HG02759 (cell line): Measurements from ENCODE around the gene DNER.
A peak's percentile ranks its signal among the peaks of the same experiment; 100 is the strongest.
"Not testable (repeated sequence)": the region's sequence is repeated elsewhere in the genome, so short reads cannot be mapped to it uniquely, and the experiment has no call there.

ENCODE experiments used
- ATAC-seq: cut with Tn5 transposase; IDR thresholded peaks from one replicate; pipeline ENCODE4 v1.9.1; 2021; ENCODE audit warnings: mild to moderate bottlenecking, moderate library complexity; ENCODE audit not compliant: unreplicated experiment

DNER gene

DNA sequence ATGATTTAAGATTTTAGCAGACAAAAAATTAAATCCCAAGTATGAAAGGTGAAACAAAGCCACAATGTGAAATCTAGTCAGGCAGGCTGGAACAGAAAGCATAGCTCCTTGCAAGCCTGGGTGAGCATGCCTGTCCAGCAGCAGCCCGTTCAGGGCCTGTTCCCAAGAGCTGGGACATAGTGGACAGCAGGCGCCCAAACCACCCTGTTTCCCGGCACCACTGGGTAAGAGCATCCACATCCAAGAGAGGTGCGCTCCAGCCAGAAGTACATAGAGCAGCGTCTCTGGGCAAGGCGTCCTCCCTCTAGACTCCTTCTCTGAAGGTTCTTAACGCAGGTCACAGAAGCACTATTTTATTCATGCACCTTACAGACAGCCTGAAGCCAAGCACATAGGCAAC, 80.8 kb downstream of the DNER start:
- ATAC-seq = no peak

DNA sequence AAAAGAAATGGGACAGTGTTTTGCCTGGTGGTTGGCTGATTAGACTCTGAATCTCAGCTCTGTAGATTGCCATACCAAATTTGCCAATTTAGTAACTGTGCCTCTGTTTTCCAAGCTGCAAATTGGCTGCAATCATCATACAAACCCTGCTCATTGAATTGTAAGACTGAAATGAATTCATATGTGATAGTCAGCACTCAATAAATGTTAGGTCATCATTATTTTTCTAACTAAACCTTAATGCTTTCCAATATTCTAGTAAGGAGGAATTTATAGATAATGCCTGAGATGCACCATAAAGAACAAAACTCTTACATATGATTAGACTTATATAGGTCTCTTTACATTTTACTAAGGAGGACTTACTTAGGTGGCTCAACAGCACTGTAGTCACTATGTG, 85.3 kb downstream of the DNER start:
- no peak for ATAC-seq

DNA sequence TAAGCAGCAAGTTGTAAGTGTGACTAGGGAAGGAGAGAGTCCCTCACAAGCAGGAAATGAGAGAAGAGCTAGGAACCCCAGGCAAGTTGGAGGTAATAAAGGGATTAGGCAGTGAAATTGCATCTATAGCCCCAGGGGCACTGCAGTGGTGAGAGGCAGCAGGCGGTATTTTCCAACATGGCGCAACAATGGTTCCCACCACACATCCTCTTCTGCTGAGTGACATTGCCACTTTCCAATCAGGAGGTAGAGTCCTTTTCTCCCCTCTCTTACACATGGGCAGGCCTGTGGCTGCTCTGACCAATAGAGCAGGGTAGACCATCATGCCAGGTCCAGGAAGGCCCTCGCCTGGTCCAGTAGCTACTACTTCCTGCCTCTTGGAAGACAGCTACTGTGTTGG, 86.6 kb downstream of the DNER start:
- ATAC-seq = no peak

DNA sequence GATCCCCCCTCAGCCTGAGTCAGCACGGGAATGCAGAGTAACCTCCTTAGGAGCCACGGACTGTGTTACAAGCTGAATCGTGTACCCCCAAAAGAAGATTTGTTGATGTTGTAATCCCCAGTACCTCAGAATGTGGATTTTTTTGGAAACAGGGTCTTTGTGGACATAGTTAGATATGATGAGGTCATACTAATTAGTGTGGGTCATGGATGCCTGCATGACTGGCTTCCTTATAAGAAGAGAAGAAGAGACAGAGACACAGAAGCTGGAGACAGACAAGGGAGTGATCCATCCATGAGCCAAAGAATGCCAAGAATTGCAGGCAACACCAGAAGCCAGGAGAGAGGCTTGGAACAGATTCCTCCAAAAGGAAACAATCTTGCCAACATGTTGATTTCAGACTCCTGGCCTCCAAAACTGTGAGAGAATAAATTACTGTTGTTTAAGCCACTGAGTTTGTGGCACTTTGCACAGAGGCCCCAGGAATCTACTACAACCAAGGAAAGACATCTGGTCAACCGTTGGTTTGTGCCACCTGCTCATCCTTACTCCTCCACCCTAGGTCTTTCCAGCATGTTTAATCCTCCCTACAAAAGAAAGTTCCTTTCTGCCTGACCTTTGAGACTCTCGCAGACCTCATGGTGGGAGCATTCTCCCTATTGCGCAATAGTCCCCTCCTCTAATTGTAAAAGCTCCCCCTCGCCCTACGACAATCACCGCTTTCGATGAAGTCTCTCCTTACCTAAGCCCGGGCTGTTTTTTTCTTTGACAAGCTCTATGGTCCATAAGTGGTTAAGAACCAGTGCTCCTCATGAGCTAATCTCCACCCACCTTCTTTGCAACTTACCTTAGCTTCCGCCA, 91.6 kb downstream of the DNER start:
- no peak for ATAC-seq

DNA sequence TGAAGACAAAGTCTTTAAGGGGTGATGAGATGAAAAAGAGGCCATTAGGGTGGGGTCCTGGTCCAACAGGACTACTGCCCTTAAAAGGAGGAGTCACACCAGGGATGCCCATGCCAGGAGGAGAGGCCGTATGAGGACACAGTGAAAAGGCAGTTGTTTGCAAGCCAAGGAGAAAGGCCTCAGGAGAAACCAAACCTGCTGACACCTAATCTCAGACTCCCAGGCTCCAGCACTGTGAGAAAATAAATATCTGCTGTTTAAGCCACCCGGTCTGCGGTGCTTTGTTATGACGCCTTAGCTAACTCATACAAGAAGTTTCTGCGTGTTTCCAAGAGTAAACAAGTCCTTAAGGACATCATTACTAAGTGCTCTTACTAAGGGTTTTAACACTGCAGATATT, 93.6 kb downstream of the DNER start:
- no peak for ATAC-seq

DNA sequence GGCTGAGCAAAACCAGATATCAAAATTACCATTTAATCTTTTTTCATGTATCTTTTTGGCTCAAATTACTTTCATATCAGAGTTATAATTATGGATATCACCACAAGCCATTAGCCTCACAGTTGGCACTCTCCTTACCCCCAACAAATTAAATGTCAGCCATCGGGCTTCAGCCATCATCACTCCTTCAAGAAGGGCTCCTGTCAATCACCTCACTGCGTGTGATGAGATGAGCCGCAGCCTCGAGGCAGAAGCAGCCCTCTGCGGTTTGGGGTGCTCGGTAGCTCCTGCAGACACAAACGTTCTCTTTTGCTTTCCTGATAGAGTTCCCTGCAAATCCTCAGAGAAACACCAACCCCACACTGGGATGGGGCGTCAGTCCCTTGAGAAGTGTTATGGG, 94.1 kb downstream of the DNER start:
- ATAC-seq = no peak

DNA sequence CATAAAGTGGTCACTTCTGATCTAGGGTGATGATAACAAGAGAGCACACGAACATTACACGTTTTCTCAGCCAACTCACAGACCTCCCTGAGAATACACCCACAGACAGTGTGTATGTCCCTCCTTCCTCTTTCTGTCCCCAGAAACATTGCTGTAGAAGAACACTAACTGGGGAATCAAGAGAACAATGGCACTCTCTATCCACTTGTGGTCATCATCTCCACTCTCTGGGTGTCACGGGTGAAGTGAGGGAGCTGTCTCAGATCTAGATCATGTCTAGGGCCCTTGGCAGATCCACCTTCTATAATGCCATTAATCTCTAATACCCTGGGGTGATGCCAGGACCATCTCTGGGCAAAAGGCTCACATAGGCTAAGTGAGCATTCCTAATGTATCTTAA, 97.9 kb downstream of the DNER start:
- no peak for ATAC-seq

DNA sequence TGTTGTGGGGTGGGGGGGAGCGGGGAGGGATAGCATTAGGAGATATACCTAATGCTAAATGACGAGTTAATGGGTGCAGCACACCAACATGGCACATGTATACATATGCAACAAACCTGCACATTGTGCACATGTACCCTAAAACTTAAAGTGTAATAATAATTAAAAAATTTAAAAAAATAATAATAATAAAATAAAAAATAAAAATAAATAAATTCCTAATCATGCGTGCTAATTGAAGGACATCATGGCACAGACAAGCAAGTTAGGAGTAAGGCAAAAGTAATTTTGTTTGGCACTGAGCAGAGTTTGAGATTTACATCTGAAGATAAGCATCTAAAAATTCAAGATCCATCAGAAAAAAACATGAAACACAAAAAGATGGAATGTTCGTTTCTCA, 100.3 kb downstream of the DNER start:
- not testable (repeated sequence) for ATAC-seq

DNA sequence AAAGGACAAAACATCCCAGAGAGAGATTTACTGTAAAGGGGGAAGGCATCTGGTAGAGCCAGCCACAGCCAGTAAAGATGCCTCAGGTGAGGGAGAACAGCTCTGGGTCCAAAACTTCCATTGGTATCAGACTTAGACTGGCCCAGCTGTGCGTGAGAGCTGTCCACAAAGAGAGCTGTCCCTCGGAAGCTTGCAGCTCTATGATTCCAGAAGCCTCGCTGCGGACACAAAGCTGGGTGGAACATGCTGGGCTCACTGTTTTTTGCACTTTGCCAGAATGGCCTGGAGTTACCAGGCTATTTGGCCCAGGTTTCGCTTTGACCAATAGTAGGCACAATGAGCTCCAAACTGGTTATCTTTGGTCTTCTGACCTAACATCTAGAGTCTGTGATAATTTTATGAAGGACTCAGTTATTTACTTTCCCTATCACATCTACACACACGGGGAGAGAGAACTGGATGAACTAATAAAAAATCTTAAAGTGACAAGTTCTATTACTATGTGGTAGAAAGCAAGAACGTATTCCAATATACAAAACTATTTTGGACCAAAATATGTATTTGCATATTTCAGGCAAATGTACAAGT, 101.9 kb downstream of the DNER start:
- ATAC-seq = no peak

DNA sequence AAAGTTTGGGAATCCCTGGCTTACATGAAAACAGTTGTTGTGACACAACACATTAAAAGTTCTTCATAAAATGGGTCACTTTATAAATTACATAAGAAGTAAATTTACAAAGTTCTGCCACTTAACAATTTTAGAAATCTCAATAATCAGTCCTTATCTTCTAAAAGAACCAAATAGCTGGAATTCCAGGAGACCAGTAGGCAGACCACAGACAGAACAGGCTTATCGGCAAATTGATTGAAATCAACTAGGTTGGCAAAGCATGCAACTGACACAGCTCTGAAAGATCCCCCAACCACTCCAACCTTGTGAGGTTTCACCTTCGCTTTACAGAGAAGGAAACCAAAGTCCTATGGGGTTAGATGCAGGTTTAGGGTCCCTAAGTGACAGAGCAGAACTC, 103.0 kb downstream of the DNER start:
- ATAC-seq = no peak

DNA sequence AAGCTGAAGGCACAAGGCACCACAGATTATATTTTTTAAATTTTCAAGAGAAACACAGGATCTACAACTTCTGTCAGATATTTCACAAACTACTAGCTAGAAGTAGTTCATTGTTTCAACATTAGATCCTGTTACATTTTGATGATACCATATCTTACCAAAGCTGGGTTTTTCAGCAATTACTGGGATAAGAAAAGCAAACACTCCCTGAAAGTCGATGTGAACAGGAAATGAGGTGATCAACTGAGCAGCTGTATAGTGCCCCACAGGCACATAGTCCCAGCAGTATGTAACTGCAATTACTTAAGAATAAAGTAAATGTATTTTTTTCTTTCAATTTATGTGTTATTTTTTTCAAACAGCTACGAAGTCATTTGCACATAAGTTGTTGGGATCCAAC, 103.5 kb downstream of the DNER start:
- ATAC-seq = no peak

DNA sequence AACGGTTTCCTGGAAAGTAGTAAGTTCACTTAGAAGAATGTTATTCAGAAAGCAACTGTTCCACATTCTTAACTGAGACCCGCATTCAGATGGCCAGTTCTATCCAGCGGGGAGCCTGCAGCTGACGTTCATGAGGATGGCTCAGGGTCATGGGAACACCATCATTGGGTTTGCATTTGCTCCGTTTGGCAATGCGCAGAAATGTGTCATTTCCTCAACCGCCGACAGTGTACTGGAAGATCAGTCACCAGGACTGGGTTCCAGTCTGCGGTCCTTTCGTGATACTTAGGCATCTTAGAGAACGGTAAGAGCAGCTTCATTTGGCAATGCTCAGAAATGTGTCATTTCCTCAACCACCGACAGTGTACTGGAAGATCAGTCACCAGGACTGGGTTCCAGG, 104.0 kb downstream of the DNER start:
- no peak for ATAC-seq

DNA sequence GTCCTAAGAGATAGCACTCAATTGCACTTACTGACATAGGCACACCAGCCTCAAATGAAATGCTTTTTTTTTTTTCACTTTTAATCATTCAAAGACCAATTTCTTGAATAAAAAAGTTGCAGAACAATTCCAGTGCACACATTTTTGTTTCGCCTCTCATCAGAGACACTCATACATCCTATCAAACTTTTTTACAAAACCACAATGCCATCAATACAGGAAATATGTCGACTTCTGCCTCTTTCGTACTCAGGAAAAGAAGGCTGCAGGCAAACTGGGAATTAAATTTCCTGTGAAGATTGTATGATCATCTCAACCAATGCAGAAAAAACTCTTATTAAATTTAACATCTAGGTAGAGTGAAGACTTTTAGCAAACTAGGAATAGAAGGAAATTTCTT, 112.4 kb downstream of the DNER start:
- ATAC-seq = no peak

DNA sequence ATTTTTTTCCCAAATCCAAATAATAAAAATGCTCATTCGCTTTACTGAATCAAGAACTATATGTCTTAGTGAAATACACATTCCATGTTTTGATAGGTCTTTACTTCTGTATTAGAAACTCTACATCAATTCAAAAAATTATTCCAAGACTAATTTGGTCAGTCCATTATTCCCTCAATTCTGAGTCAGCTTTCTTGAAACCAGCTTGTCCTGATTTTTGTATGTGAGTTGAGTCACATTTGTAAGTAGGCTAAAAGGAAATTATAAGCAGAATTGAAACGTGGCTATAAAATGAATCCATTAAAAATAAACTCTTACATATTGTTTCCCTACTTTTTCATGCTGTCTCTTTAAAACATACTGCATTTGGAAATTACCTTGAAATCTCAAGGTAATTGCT, 113.0 kb downstream of the DNER start:
- ATAC-seq = no peak

DNA sequence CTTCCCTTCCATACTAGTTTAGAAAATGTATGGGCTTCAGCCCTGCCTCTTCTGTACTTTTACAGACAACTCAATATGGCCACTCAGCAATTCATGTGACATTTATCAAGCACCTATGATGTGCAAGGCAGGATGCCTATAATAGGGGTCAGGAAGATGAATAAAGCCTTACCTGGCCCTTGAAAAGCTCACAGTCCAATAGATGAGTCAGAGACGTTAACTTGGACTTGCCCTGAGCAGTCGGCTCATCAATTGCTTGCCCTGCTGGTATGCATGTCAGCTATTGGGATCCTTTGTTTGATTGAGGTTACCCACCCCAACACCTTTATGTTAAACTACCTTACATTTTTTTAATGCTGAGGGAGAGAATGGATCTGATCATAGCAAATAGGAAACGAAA, 116.1 kb downstream of the DNER start:
- no peak for ATAC-seq

DNA sequence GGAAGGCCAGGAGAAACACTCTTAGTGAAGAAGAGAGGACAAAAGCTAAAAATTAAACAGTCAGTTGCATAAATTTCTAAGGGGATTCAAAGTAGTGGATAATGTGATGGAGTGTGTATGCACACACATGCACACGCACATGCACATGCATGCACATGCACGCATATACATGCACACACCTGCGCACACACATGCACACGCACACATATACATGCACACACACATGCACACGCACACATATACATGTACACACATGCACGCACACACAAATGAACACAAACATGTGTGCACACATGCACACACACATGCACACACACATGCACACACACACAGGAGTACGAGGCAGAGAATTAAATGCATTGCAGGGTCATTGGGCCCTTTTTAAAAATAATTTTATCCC, 117.6 kb downstream of the DNER start:
- ATAC-seq = no peak

DNA sequence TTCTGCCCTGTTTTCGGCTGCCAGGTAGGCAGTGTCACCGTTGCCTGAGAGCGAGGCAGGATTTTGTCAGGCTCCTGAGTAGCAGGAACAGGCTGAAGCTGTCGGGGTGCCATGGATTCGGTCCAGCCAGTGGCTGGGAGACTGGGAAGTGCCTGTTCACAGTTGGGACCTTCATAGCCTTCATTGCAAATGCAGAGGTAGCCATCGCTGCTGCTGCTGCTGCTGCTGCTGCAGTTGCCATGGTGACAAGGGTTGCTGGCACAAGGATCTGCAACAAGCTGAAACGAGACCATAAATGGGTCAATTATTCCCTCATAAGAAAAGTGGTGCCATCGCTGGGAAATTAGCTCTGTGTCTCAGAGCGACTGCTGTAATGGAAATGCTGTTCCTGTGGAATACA, 122.7 kb downstream of the DNER start:
- no peak for ATAC-seq

DNA sequence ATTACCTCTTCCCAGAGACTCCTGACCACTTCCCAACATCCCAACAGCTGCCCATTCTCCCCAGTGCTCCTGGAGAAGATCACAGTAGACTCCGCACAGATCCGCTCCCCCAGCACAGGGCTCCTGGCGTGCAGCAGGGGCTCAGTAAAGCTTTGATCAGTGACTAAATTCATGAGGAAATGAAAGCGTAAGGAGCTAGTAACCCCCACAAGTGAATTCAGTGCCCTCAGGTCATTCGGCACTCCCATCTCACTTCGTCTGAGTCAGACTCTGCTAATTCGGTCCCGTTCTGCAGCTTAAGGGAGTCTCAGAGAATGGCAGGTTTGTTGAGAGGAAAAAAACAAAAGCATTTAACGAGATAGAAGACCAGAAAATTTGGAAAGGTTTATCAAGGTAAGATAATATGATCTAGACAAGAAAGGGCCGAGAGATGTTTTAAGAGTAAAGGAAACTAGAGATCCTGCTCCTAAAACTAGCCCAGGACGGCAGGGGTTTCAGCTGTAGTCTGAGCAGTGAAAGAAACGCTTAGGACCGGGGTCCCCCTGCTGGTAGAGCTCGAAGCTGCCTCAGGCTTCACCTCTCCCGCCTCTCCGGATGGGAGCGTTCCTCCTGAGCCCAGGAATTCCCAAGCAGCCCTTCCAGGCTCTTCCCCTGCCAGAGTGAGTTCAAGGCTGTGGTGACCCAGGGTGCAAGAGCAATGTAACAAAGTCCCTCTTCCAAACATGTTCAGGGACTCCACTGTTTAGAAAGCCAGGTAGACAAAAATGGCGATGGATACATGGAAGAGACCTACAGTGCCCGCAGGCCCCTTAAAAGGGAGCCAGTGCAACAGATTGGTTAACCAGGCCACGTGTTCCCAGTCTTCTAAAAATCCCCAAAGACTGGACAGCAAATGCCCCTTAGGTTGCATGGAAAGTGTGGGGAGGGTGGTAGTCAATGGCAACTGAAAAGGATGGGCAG, 127.3 kb downstream of the DNER start:
- peak; percentile 93 for ATAC-seq

DNA sequence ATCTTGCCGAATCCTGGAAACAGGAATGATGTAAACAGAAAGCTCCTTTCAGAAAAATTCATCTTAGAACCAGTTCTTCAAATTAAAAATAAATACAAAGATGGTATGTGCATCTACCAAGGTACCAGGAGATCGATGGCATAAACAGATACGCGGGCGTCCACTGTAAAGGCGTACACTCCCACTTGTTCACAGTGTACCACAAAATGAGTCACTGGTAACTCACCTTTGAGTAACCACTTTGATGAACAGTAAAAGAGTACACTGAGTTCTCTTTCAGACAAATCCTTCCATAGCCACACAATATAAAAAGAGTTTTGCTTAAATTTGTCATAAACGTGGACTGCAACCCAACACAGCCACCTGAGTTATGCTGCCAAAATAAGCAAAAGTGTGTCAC, 128.3 kb downstream of the DNER start:
- no peak for ATAC-seq

DNA sequence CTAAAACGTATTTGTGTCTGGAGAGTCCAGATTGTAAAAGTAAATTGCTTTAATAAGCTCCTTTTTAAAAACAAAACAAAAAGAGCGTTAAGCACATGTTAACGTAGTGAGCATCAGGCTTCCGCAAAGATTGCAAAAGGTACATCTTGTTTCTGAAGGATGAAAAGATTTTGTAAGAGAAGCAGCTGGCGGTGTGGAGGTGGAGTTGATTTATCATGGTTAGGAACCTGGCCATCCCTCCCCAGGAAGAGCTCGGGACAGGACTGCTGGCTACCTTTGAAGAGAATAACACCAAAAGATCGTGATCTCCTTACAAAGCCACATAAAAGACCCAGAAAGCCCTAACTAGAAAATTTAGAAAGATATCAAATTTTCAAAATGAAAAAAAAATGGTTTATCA, 132.2 kb downstream of the DNER start:
- ATAC-seq = no peak

DNA sequence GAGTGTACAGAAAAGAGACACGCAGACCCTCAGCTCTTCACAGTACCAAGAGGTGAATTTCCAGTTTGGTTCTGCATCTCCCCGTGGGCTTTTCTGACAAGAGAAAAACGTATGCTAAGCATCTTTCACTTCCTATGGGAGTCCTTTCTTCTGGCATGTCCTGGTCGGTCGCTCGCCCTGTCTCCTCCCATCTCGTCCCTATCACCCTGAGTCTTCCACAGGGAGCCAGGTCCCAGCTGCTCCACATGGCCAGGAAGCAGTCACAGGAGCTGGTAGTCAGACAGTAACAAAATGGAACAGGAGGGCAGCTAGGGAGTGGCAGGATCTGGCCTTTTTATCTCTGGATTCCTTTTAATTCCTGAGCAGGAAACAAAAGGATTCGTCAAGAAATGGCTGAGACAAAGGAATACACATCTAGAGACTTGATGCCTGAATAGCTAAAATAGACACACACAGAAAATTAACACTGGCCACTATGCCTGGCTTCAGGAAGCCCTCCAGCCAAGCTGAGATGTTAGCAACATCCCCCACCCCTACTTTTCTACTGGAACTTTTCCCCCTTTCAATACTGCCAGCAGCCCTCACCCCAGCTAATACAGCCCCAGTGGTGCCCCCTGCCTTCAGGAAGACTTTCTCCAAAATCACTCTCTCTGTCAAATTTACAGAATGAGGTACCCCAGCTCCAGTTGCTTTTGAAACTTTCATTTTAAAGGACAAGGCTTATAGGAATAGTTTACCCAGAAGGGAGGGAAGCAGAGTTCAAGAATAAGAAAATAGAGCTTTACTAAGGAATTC, 136.1 kb downstream of the DNER start:
- ATAC-seq = no peak
